ENCODE measurements around the gene NABP1.

The NABP1 gene

GRCh38 chr2:191696966-191697365 lies 19.0 kb downstream of the NABP1 start:
- H3K27ac ChIP-seq (ENCODE audit: low read length), result no peak overlapping the region
- H3K9me3 ChIP-seq (ENCODE audit: control insufficient read depth in 2 of 2, low read length in 2 of 2), result no peaks in the 10 kb centered on the region
- H3K27me3 ChIP-seq (ENCODE audit: control insufficient read depth in 1 of 2, insufficient read depth in 2 of 2, low read length in 2 of 2), result no peaks in the 10 kb centered on the region
- no peaks in the 10 kb centered on the region for H3K36me3 ChIP-seq (ENCODE audit: control insufficient read depth in 2 of 2, insufficient read depth in 2 of 2, low read length in 2 of 2)
- no peak overlapping the region for H3K9ac ChIP-seq (ENCODE audit: low read length in 2 of 2)
- no peaks in the 10 kb centered on the region for H3K4me1 ChIP-seq (ENCODE audit: control insufficient read depth, insufficient read depth, low read length)
- H3K4me3 ChIP-seq (ENCODE audit: low read length in 2 of 2), result no peak overlapping the region

GRCh38 chr2:191697870-191698269 lies 19.9 kb downstream of the NABP1 start:
- no peaks in the 10 kb centered on the region for H3K4me1 ChIP-seq (ENCODE audit: control insufficient read depth, insufficient read depth, low read length)
- H3K4me3 ChIP-seq (ENCODE audit: low read length in 2 of 2), result no peak overlapping the region

GRCh38 chr2:191699341-191699945 lies 21.5 kb downstream of the NABP1 start:
- H3K9ac ChIP-seq (ENCODE audit: low read length in 2 of 2), result no peak overlapping the region
- no peak overlapping the region for H3K4me3 ChIP-seq (ENCODE audit: low read length in 2 of 2)
- H3K27ac ChIP-seq (ENCODE audit: low read length), result no peak overlapping the region
- no peaks in the 10 kb centered on the region for H3K4me1 ChIP-seq (ENCODE audit: control insufficient read depth, insufficient read depth, low read length)
- H3K27me3 ChIP-seq (ENCODE audit: control insufficient read depth in 1 of 2, insufficient read depth in 2 of 2, low read length in 2 of 2), result no peaks in the 10 kb centered on the region
- H3K36me3 ChIP-seq (ENCODE audit: control insufficient read depth in 2 of 2, insufficient read depth in 2 of 2, low read length in 2 of 2), result no peaks in the 10 kb centered on the region
- H3K9me3 ChIP-seq (ENCODE audit: control insufficient read depth in 2 of 2, low read length in 2 of 2), result no peaks in the 10 kb centered on the region

More at GRCh38 chr2:191697870-191698269, 19.9 kb downstream of the NABP1 start:
- no peak overlapping the region for H3K27ac ChIP-seq (ENCODE audit: low read length)
- no peaks in the 10 kb centered on the region for H3K27me3 ChIP-seq (ENCODE audit: control insufficient read depth in 1 of 2, insufficient read depth in 2 of 2, low read length in 2 of 2)
- H3K9ac ChIP-seq (ENCODE audit: low read length in 2 of 2), result no peak overlapping the region
- no peaks in the 10 kb centered on the region for H3K36me3 ChIP-seq (ENCODE audit: control insufficient read depth in 2 of 2, insufficient read depth in 2 of 2, low read length in 2 of 2)
- H3K9me3 ChIP-seq (ENCODE audit: control insufficient read depth in 2 of 2, low read length in 2 of 2), result no peaks in the 10 kb centered on the region

- no peaks in the 10 kb centered on the region for H3K4me1 ChIP-seq (ENCODE audit: control insufficient read depth, insufficient read depth, low read length)
- H3K27ac ChIP-seq (ENCODE audit: low read length), result no peak overlapping the region
- H3K9ac ChIP-seq (ENCODE audit: low read length in 2 of 2), result no peak overlapping the region
- H3K9me3 ChIP-seq (ENCODE audit: control insufficient read depth in 2 of 2, low read length in 2 of 2), result no peaks in the 10 kb centered on the region
- no peaks in the 10 kb centered on the region for H3K27me3 ChIP-seq (ENCODE audit: control insufficient read depth in 1 of 2, insufficient read depth in 2 of 2, low read length in 2 of 2)
- no peaks in the 10 kb centered on the region for H3K36me3 ChIP-seq (ENCODE audit: control insufficient read depth in 2 of 2, insufficient read depth in 2 of 2, low read length in 2 of 2)
- H3K4me3 ChIP-seq (ENCODE audit: low read length in 2 of 2), result no peak overlapping the region
Measured at GRCh38 chr2:191701029-191701428, 23.1 kb downstream of the NABP1 start.

GRCh38 chr2:191701696-191702095 lies 23.8 kb downstream of the NABP1 start:
- no peak overlapping the region for H3K27ac ChIP-seq (ENCODE audit: low read length)
- no peaks in the 10 kb centered on the region for H3K36me3 ChIP-seq (ENCODE audit: control insufficient read depth in 2 of 2, insufficient read depth in 2 of 2, low read length in 2 of 2)
- no peak overlapping the region for H3K4me3 ChIP-seq (ENCODE audit: low read length in 2 of 2)
- no peaks in the 10 kb centered on the region for H3K27me3 ChIP-seq (ENCODE audit: control insufficient read depth in 1 of 2, insufficient read depth in 2 of 2, low read length in 2 of 2)
- H3K9me3 ChIP-seq (ENCODE audit: control insufficient read depth in 2 of 2, low read length in 2 of 2), result no peaks in the 10 kb centered on the region
- no peaks in the 10 kb centered on the region for H3K4me1 ChIP-seq (ENCODE audit: control insufficient read depth, insufficient read depth, low read length)
- no peak overlapping the region for H3K9ac ChIP-seq (ENCODE audit: low read length in 2 of 2)

- no peaks in the 10 kb centered on the region for H3K4me1 ChIP-seq (ENCODE audit: control insufficient read depth, insufficient read depth, low read length)
- no peaks in the 10 kb centered on the region for H3K27me3 ChIP-seq (ENCODE audit: control insufficient read depth in 1 of 2, insufficient read depth in 2 of 2, low read length in 2 of 2)
- no peaks in the 10 kb centered on the region for H3K9me3 ChIP-seq (ENCODE audit: control insufficient read depth in 2 of 2, low read length in 2 of 2)
- H3K27ac ChIP-seq (ENCODE audit: low read length), result no peak overlapping the region
- H3K36me3 ChIP-seq (ENCODE audit: control insufficient read depth in 2 of 2, insufficient read depth in 2 of 2, low read length in 2 of 2), result no peaks in the 10 kb centered on the region
- no peak overlapping the region for H3K9ac ChIP-seq (ENCODE audit: low read length in 2 of 2)
- H3K4me3 ChIP-seq (ENCODE audit: low read length in 2 of 2), result no peak overlapping the region
Measured at GRCh38 chr2:191703079-191703725, 25.3 kb downstream of the NABP1 start.

GRCh38 chr2:191705084-191705483 lies 27.1 kb downstream of the NABP1 start:
- Histone ChIP-seq H3K36me3 (ENCODE audit: control insufficient read depth in 2 of 2, insufficient read depth in 2 of 2, low read length in 2 of 2) (no peaks in the 10 kb centered on the region), H3K4me1 (ENCODE audit: control insufficient read depth, insufficient read depth, low read length) (no peaks in the 10 kb centered on the region), H3K9me3 (ENCODE audit: control insufficient read depth in 2 of 2, low read length in 2 of 2) (no peaks in the 10 kb centered on the region), H3K9ac (ENCODE audit: low read length in 2 of 2) (no peak overlapping the region), H3K27me3 (ENCODE audit: control insufficient read depth in 1 of 2, insufficient read depth in 2 of 2, low read length in 2 of 2) (no peaks in the 10 kb centered on the region), H3K4me3 (ENCODE audit: low read length in 2 of 2) (no peak overlapping the region), H3K27ac (ENCODE audit: low read length) (no peak overlapping the region)

- H3K9ac ChIP-seq (ENCODE audit: low read length in 2 of 2), result no peak overlapping the region
- no peaks in the 10 kb centered on the region for H3K36me3 ChIP-seq (ENCODE audit: control insufficient read depth in 2 of 2, insufficient read depth in 2 of 2, low read length in 2 of 2)
- no peak overlapping the region for H3K27ac ChIP-seq (ENCODE audit: low read length)
- no peaks in the 10 kb centered on the region for H3K4me1 ChIP-seq (ENCODE audit: control insufficient read depth, insufficient read depth, low read length)
- no peak overlapping the region for H3K4me3 ChIP-seq (ENCODE audit: low read length in 2 of 2)
- H3K27me3 ChIP-seq (ENCODE audit: control insufficient read depth in 1 of 2, insufficient read depth in 2 of 2, low read length in 2 of 2), result no peaks in the 10 kb centered on the region
- no peaks in the 10 kb centered on the region for H3K9me3 ChIP-seq (ENCODE audit: control insufficient read depth in 2 of 2, low read length in 2 of 2)
Measured at GRCh38 chr2:191705701-191706100, 27.8 kb downstream of the NABP1 start.

- Histone ChIP-seq H3K27me3 (ENCODE audit: control insufficient read depth in 1 of 2, insufficient read depth in 2 of 2, low read length in 2 of 2) (no peaks in the 10 kb centered on the region), H3K9me3 (ENCODE audit: control insufficient read depth in 2 of 2, low read length in 2 of 2) (no peaks in the 10 kb centered on the region), H3K4me1 (ENCODE audit: control insufficient read depth, insufficient read depth, low read length) (no peaks in the 10 kb centered on the region)
Measured at GRCh38 chr2:191706791-191707190, 28.9 kb downstream of the NABP1 start.

GRCh38 chr2:191707542-191707941 lies 29.6 kb downstream of the NABP1 start:
- Histone ChIP-seq H3K27ac (ENCODE audit: low read length) (no peak overlapping the region), H3K36me3 (ENCODE audit: control insufficient read depth in 2 of 2, insufficient read depth in 2 of 2, low read length in 2 of 2) (no peaks in the 10 kb centered on the region), H3K9me3 (ENCODE audit: control insufficient read depth in 2 of 2, low read length in 2 of 2) (no peaks in the 10 kb centered on the region), H3K4me3 (ENCODE audit: low read length in 2 of 2) (no peak overlapping the region), H3K9ac (ENCODE audit: low read length in 2 of 2) (no peak overlapping the region), H3K4me1 (ENCODE audit: control insufficient read depth, insufficient read depth, low read length) (no peaks in the 10 kb centered on the region), H3K27me3 (ENCODE audit: control insufficient read depth in 1 of 2, insufficient read depth in 2 of 2, low read length in 2 of 2) (no peaks in the 10 kb centered on the region)

More at GRCh38 chr2:191706791-191707190, 28.9 kb downstream of the NABP1 start:
- Histone ChIP-seq H3K36me3 (ENCODE audit: control insufficient read depth in 2 of 2, insufficient read depth in 2 of 2, low read length in 2 of 2) (no peaks in the 10 kb centered on the region), H3K4me3 (ENCODE audit: low read length in 2 of 2) (no peak overlapping the region), H3K9ac (ENCODE audit: low read length in 2 of 2) (no peak overlapping the region), H3K27ac (ENCODE audit: low read length) (no peak overlapping the region)

- no peak overlapping the region for H3K4me3 ChIP-seq (ENCODE audit: low read length in 2 of 2)
- no peak overlapping the region for H3K9ac ChIP-seq (ENCODE audit: low read length in 2 of 2)
- H3K27ac ChIP-seq (ENCODE audit: low read length), result no peak overlapping the region
- no peaks in the 10 kb centered on the region for H3K9me3 ChIP-seq (ENCODE audit: control insufficient read depth in 2 of 2, low read length in 2 of 2)
- H3K36me3 ChIP-seq (ENCODE audit: control insufficient read depth in 2 of 2, insufficient read depth in 2 of 2, low read length in 2 of 2), result no peaks in the 10 kb centered on the region
- no peaks in the 10 kb centered on the region for H3K27me3 ChIP-seq (ENCODE audit: control insufficient read depth in 1 of 2, insufficient read depth in 2 of 2, low read length in 2 of 2)
- H3K4me1 ChIP-seq (ENCODE audit: control insufficient read depth, insufficient read depth, low read length), result no peaks in the 10 kb centered on the region
Measured at GRCh38 chr2:191710411-191710900, 32.5 kb downstream of the NABP1 start.
